BLaER1 treated with 17β-estradiol and CSF1 and Interleukin-3, amounts not matched to agents 10 nM and 100 nM (cell line): Measurements from ENCODE around the gene CYP51A1.
A peak's percentile ranks its signal among the peaks of the same experiment; 100 is the strongest.

Experiments
- H3K27ac ChIP-seq, 11 experiments: shearing (Covaris generic); formaldehyde crosslinking; 2 replicates each; pipeline ENCODE4 v1.8.1; 2022
- H3K27me3 ChIP-seq, 11 experiments: shearing (Covaris generic); formaldehyde crosslinking; 2 replicates each; pipeline ENCODE4 v1.8.1; 2022
- H3K36me3 ChIP-seq, 11 experiments: shearing (Covaris generic); formaldehyde crosslinking; 2 replicates each; pipeline ENCODE4 v1.8.1; 2022
- H3K4me1 ChIP-seq, 10 experiments: shearing (Covaris generic); formaldehyde crosslinking; 2 replicates each; pipeline ENCODE4 v1.8.1; 2022
- H3K4me2 ChIP-seq, 11 experiments: shearing (Covaris generic); formaldehyde crosslinking; 2 replicates each; pipeline ENCODE4 v1.8.1; 2022
- H3K4me3 ChIP-seq, 10 experiments: shearing (Covaris generic); formaldehyde crosslinking; 2 replicates each; pipeline ENCODE4 v1.8.1; 2022
- H3K9ac ChIP-seq, 11 experiments: shearing (Covaris generic); formaldehyde crosslinking; 2 replicates each; pipeline ENCODE4 v1.8.1; 2022
- H3K9me3 ChIP-seq, 11 experiments: shearing (Covaris generic); formaldehyde crosslinking; replicated peaks in 1 of 11; 2 replicates each; pipeline ENCODE4 v1.8.1; 2022
- H4K20me1 ChIP-seq, 11 experiments: shearing (Covaris generic); formaldehyde crosslinking; 2 replicates each; pipeline ENCODE4 v1.8.1; 2022
- Cebpa-rat ChIP-seq, 11 experiments: shearing (Covaris generic); IDR thresholded peaks; 2 replicates each; pipeline ENCODE4 v1.8.1; 2022

The CYP51A1 gene

GRCh38 chr7:92133737-92134270, 473 bp downstream of the CYP51A1 start:
- H3K9me3 ChIP-seq: peaks cover 0 to 5% (median 0%) of the 10 kb centered on the region in 11 experiments; a peak in 2 of 22 replicates
- H3K4me3 ChIP-seq: peak overlapping the region; percentile 74 to 95 (median 91)
- H3K36me3 ChIP-seq: peaks cover 3 to 29% (median 23%) of the 10 kb centered on the region in 11 experiments; a peak in 20 of 22 replicates
- peak overlapping the region; percentile 71 to 89 (median 79) for H3K4me2 ChIP-seq
- H4K20me1 ChIP-seq: peaks cover 0 to 23% (median 0%) of the 10 kb centered on the region in 11 experiments; a peak in 7 of 22 replicates
- H3K4me1 ChIP-seq: peaks cover 22 to 35% (median 26%) of the 10 kb centered on the region in 10 experiments
- peak overlapping the region; percentile 85 to 95 (median 92) for H3K27ac ChIP-seq
- no peak for TF ChIP-seq Cebpa-rat (IDR thresholded peaks at IDR 0.05)
- H3K27me3 ChIP-seq: no peaks in the 10 kb centered on the region
- peak overlapping the region; percentile 82 to 95 (median 89) for H3K9ac ChIP-seq

- H3K4me1 ChIP-seq: peaks cover 22 to 35% (median 26%) of the 10 kb centered on the region in 10 experiments
- no peaks in the 10 kb centered on the region for H3K9me3 ChIP-seq
- peak overlapping the region; percentile 82 to 95 (median 89) for H3K9ac ChIP-seq
- no peaks in the 10 kb centered on the region for H3K27me3 ChIP-seq
- H3K27ac ChIP-seq: peak overlapping the region; percentile 85 to 95 (median 92); a peak in 21 of 22 replicates
- TF ChIP-seq Cebpa-rat (IDR thresholded peaks at IDR 0.05): no peak
- peak overlapping the region; percentile 74 to 95 (median 91) for H3K4me3 ChIP-seq
- H3K36me3 ChIP-seq: peaks cover 7 to 35% (median 29%) of the 10 kb centered on the region in 11 experiments; a peak in 21 of 22 replicates
- peaks cover 0 to 23% (median 0%) of the 10 kb centered on the region in 11 experiments; a peak in 7 of 22 replicates for H4K20me1 ChIP-seq
- peak overlapping the region; percentile 71 to 89 (median 79) for H3K4me2 ChIP-seq
These were observed 1.0 kb downstream of the CYP51A1 start for GRCh38 chr7:92133133-92133736.

- Histone ChIP-seq H3K27ac (no peak overlapping the region), H4K20me1 (peaks cover 0 to 23% (median 0%) of the 10 kb centered on the region in 11 experiments; a peak in 7 of 22 replicates), H3K27me3 (no peaks in the 10 kb centered on the region), H3K4me1 (peaks cover 22 to 35% (median 26%) of the 10 kb centered on the region in 10 experiments), H3K9me3 (no peaks in the 10 kb centered on the region), H3K9ac (no peak overlapping the region), H3K4me3 (no peak overlapping the region), H3K4me2 (peak overlapping the region in 8 of 11 experiments; percentile 71 to 89 (median 81); a peak in 11 of 22 replicates), H3K36me3 (peaks cover 16 to 49% (median 42%) of the 10 kb centered on the region in 11 experiments)
- TF ChIP-seq Cebpa-rat (IDR thresholded peaks at IDR 0.05): no peak
These were observed 2.4 kb downstream of the CYP51A1 start for GRCh38 chr7:92131764-92132330.

GRCh38 chr7:92131093-92131492, 3.2 kb downstream of the CYP51A1 start:
- Histone ChIP-seq H3K36me3 (peaks cover 24 to 56% (median 49%) of the 10 kb centered on the region in 11 experiments), H3K4me3 (no peak overlapping the region), H3K27ac (no peak overlapping the region), H3K4me1 (peaks cover 22 to 35% (median 26%) of the 10 kb centered on the region in 10 experiments), H4K20me1 (peaks cover 0 to 23% (median 0%) of the 10 kb centered on the region in 11 experiments; a peak in 7 of 22 replicates), H3K4me2 (peak overlapping the region in 4 of 11 experiments; percentile 0 to 89 (median 44); a peak in 4 of 22 replicates), H3K9me3 (no peaks in the 10 kb centered on the region), H3K27me3 (no peaks in the 10 kb centered on the region), H3K9ac (no peak overlapping the region)
- no peak for TF ChIP-seq Cebpa-rat (IDR thresholded peaks at IDR 0.05)

- Histone ChIP-seq H3K9me3 (peaks cover 0 to 24% (median 16%) of the 10 kb centered on the region in 11 experiments; a peak in 12 of 22 replicates), H3K27ac (no peak overlapping the region), H3K4me3 (no peak overlapping the region), H3K4me1 (no peaks in the 10 kb centered on the region), H3K4me2 (no peak overlapping the region), H3K36me3 (peaks cover 85 to 100% (median 97%) of the 10 kb centered on the region in 11 experiments), H3K27me3 (no peaks in the 10 kb centered on the region), H3K9ac (no peak overlapping the region), H4K20me1 (peaks cover 0 to 11% (median 0%) of the 10 kb centered on the region in 11 experiments; a peak in 3 of 22 replicates)
- TF ChIP-seq Cebpa-rat (IDR thresholded peaks at IDR 0.05): no peak
These were observed 12.6 kb downstream of the CYP51A1 start for GRCh38 chr7:92121681-92122080.

- no peaks in the 10 kb centered on the region for H3K4me1 ChIP-seq
- H3K36me3 ChIP-seq: peaks cover 85 to 100% (median 95%) of the 10 kb centered on the region in 11 experiments
- no peaks in the 10 kb centered on the region for H3K27me3 ChIP-seq
- no peak overlapping the region for H3K27ac ChIP-seq
- no peak overlapping the region for H3K4me3 ChIP-seq
- no peak for TF ChIP-seq Cebpa-rat (IDR thresholded peaks at IDR 0.05)
- peaks cover 0 to 24% (median 16%) of the 10 kb centered on the region in 11 experiments; a peak in 12 of 22 replicates for H3K9me3 ChIP-seq
- H3K9ac ChIP-seq: no peak overlapping the region
- H4K20me1 ChIP-seq: peaks cover 0 to 11% (median 0%) of the 10 kb centered on the region in 11 experiments; a peak in 3 of 22 replicates
- no peak overlapping the region for H3K4me2 ChIP-seq
These were observed 15.0 kb downstream of the CYP51A1 start for GRCh38 chr7:92119213-92119759.

GRCh38 chr7:92116949-92117348, 17.3 kb downstream of the CYP51A1 start:
- Histone ChIP-seq H3K4me2 (no peak overlapping the region), H3K4me3 (no peak overlapping the region), H4K20me1 (peaks cover 0 to 11% (median 0%) of the 10 kb centered on the region in 11 experiments; a peak in 3 of 22 replicates), H3K9ac (no peak overlapping the region), H3K9me3 (peaks cover 0 to 16% (median 10%) of the 10 kb centered on the region in 11 experiments; a peak in 11 of 22 replicates), H3K27ac (no peak overlapping the region), H3K27me3 (no peaks in the 10 kb centered on the region), H3K36me3 (peaks cover 70 to 96% (median 81%) of the 10 kb centered on the region in 11 experiments), H3K4me1 (no peaks in the 10 kb centered on the region)
- TF ChIP-seq Cebpa-rat (IDR thresholded peaks at IDR 0.05): no peak

GRCh38 chr7:92115821-92116220, 18.5 kb downstream of the CYP51A1 start:
- Histone ChIP-seq H3K4me3 (no peak overlapping the region), H3K4me1 (peaks cover 0 to 6% (median 0%) of the 10 kb centered on the region in 10 experiments; a peak in 2 of 20 replicates), H3K27me3 (no peaks in the 10 kb centered on the region), H3K4me2 (no peak overlapping the region), H3K9me3 (peaks cover 0 to 6% (median under 1%) of the 10 kb centered on the region in 11 experiments; a peak in 4 of 22 replicates), H3K27ac (no peak overlapping the region), H3K9ac (no peak overlapping the region), H3K36me3 (peaks cover 69 to 96% (median 80%) of the 10 kb centered on the region in 11 experiments), H4K20me1 (peaks cover 0 to 11% (median 0%) of the 10 kb centered on the region in 11 experiments; a peak in 3 of 22 replicates)
- no peak for TF ChIP-seq Cebpa-rat (IDR thresholded peaks at IDR 0.05)
